GM21723 (cell line): ENCODE measurements around the gene CAV1.

ENCODE experiments used
- ATAC-seq: cut with Tn5 transposase; IDR thresholded peaks from one replicate; pipeline ENCODE4 v1.9.1; 2021; ENCODE audit warnings: mild to moderate bottlenecking, moderate library complexity; ENCODE audit not compliant: unreplicated experiment

Gene CAV1

DNA sequence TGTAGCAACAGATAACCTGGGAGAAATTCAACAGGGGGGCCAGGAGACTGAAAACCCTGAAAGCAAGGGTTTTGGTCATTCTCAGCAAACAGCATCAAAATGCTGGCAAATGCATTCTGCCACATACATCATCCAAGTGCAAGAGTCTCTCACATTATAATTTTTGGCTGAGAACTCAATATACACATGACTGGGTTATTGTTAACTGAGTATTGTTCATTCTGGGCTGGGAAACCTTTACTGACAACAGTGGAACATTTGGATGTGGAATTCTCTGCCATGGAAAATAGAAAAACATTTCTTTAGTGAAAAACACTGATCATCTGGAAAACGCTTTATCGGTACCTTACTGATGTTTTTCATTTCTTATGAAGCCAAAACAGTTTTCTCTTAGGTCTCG is 74.0 kb downstream of the CAV1 start:
- ATAC-seq = no peak

- no peak for ATAC-seq
These were observed 76.6 kb downstream of the CAV1 start for GRCh38 chr7:116601426-116601825.

DNA sequence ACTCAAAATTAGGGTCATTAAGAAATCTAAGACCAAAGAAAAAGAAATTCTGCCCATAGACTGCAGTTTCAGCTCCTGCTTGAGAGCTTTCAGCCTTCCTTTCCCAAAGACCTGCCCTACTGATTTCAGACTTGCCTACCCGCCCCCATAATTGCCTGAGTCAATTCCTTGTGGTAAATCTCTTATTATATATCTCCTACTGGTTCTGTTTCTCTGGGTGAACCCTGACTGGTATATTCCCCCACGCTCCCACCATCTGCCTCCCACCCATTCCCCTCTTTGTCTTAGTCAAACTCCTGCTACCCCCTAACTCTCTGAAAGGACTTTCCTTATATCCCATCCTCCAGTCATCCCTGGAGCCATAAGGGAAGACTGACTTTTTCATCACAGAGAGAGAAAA is 82.5 kb downstream of the CAV1 start:
- ATAC-seq = no peak

- no peak for ATAC-seq
These were observed 85.4 kb downstream of the CAV1 start for GRCh38 chr7:116610210-116610609.

- ATAC-seq = no peak
These were observed 85.9 kb downstream of the CAV1 start for GRCh38 chr7:116610721-116611120.
